ENCODE measurements around the gene NEGR1.

The NEGR1 gene

GRCh38 chr1:71987181-71987580 lies 295.2 kb downstream of the NEGR1 start:
- H3K4me3 ChIP-seq (ENCODE audit: low read depth, low read length), result no peak overlapping the region
- ChIA-PET POLR2A (no interaction called here), CTCF (no interaction called here)
- TF ChIP-seq CTCF (IDR thresholded peaks at IDR 0.05; ENCODE audit: insufficient read depth, low read length, missing control alignments), result no peak
- no peak for DNase-seq (ENCODE audit: low read depth, low spot score)

GRCh38 chr1:71986160-71986559 lies 296.2 kb downstream of the NEGR1 start:
- H3K4me3 ChIP-seq (ENCODE audit: low read depth, low read length), result no peak overlapping the region
- ChIA-PET POLR2A (no interaction called here), CTCF (no interaction called here)
- DNase-seq (ENCODE audit: low read depth, low spot score), result no peak
- no peak for TF ChIP-seq CTCF (IDR thresholded peaks at IDR 0.05; ENCODE audit: insufficient read depth, low read length, missing control alignments)

GRCh38 chr1:71980556-71980955 lies 301.8 kb downstream of the NEGR1 start:
- ChIA-PET CTCF (no interaction called here), POLR2A (no interaction called here)
- no peak for DNase-seq (ENCODE audit: low read depth, low spot score)

GRCh38 chr1:71979882-71980281 lies 302.5 kb downstream of the NEGR1 start:
- no peak for DNase-seq (ENCODE audit: low read depth, low spot score)
- CTCF ChIA-PET, result no interaction called here
- TF ChIP-seq CTCF (IDR thresholded peaks at IDR 0.05; ENCODE audit: insufficient read depth, low read length, missing control alignments), result no peak
- POLR2A ChIA-PET, result no interaction called here
- no peak overlapping the region for H3K4me3 ChIP-seq (ENCODE audit: low read depth, low read length)

More at GRCh38 chr1:71980556-71980955, 301.8 kb downstream of the NEGR1 start:
- no peak overlapping the region for H3K4me3 ChIP-seq (ENCODE audit: low read depth, low read length)
- TF ChIP-seq CTCF (IDR thresholded peaks at IDR 0.05; ENCODE audit: insufficient read depth, low read length, missing control alignments), result no peak

- ChIA-PET POLR2A (no interaction called here), CTCF (interaction anchor here (2.2 kb wide), 1 partner anchor 71 kb away, joined by 5 read pairs; no protein-coding TSS in a partner anchor)
- H3K4me3 ChIP-seq (ENCODE audit: low read depth, low read length), result no peak overlapping the region
- no peak for DNase-seq (ENCODE audit: low read depth, low spot score)
- TF ChIP-seq CTCF (IDR thresholded peaks at IDR 0.05; ENCODE audit: insufficient read depth, low read length, missing control alignments), result no peak
Observed at GRCh38 chr1:71967670-71968069, 314.7 kb downstream of the NEGR1 start.

- CTCF ChIA-PET, result no interaction called here
Observed at GRCh38 chr1:71964188-71964587, 318.2 kb downstream of the NEGR1 start.

More at GRCh38 chr1:71964188-71964587, 318.2 kb downstream of the NEGR1 start:
- POLR2A ChIA-PET, result no interaction called here
- TF ChIP-seq CTCF (IDR thresholded peaks at IDR 0.05; ENCODE audit: insufficient read depth, low read length, missing control alignments), result no peak
- H3K4me3 ChIP-seq (ENCODE audit: low read depth, low read length), result no peak overlapping the region
- DNase-seq (ENCODE audit: low read depth, low spot score), result no peak

Data from AG04449 (cell line).